Measurements from ENCODE around the gene UGT2A2. TPM values are rescaled to one million over a fixed set of nuclear protein-coding genes. Genes with fewer than 3 reads are reported as not detected.

Gene UGT2A2
- total and polyA plus RNA-seq, 4 donors: not detected

DNA sequence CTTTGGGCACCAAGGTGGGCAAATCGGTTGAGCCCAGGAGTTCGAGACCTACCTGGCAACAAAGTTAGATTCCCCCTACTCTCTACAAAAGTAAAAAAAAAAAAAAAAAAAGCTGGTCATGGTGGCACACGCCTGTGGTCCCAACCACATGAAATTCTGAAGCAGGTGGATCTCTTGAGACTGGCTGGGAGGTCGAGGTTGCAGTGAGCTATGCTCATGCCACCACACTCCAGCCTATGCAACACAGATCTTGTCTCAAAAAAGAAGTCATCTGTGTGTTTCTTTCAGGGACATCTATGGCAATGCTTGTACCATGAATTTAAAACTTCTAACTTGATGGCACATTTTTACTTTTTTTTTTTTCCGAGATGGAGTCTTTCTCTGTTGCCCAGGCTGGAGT lies 55.3 kb downstream of the UGT2A2 start:
- no peak overlapping the region for H3K4me3 ChIP-seq (ENCODE audit: low read depth, low read length)
- H3K9me3 ChIP-seq (ENCODE audit: control insufficient read depth, insufficient read depth, low read length): no peaks in the 10 kb centered on the region
- no peak for DNase-seq (ENCODE audit: low read depth in 4 of 6, low spot score in 6 of 6)
- no peaks in the 10 kb centered on the region for H3K36me3 ChIP-seq (ENCODE audit: control insufficient read depth, insufficient read depth, low read length)
- no peaks in the 10 kb centered on the region for H3K27me3 ChIP-seq (ENCODE audit: control insufficient read depth, insufficient read depth, low read length)
- H3K27ac ChIP-seq (ENCODE audit: low read depth, low read length): no peak overlapping the region
- H3K4me1 ChIP-seq (ENCODE audit: control insufficient read depth, insufficient read depth, low read length): no peaks in the 10 kb centered on the region
- 90% methylated on average over 3 of the region's 5 CpGs for WGBS (ENCODE audit: insufficient coverage)

DNA sequence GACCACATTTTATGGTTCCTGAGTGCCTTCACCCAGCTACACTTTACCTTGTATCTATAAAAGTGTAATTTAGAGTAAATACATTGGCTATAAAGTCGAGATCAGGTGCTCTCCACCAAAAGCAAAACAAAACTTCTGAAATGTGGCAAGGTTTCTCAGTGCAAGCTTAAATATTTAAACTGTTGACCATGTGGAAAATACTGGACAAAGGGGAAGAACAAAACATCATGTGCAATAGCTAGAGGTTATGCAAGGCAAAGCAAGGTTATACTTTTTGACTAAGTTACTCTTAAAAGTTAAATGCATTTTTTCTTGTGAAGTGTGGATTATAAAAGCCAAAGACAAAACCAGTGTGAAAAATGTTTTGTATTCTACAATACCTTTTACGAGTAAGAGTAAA lies 55.9 kb downstream of the UGT2A2 start:
- no CpG with 5 or more reads among the region's 2 CpGs for WGBS (ENCODE audit: insufficient coverage)
- DNase-seq (ENCODE audit: low read depth in 4 of 6, low spot score in 6 of 6): no peak
- Histone ChIP-seq H3K4me3 (ENCODE audit: low read depth, low read length) (no peak overlapping the region), H3K36me3 (ENCODE audit: control insufficient read depth, insufficient read depth, low read length) (no peaks in the 10 kb centered on the region), H3K9me3 (ENCODE audit: control insufficient read depth, insufficient read depth, low read length) (no peaks in the 10 kb centered on the region), H3K27me3 (ENCODE audit: control insufficient read depth, insufficient read depth, low read length) (no peaks in the 10 kb centered on the region), H3K4me1 (ENCODE audit: control insufficient read depth, insufficient read depth, low read length) (no peaks in the 10 kb centered on the region), H3K27ac (ENCODE audit: low read depth, low read length) (no peak overlapping the region)

DNA sequence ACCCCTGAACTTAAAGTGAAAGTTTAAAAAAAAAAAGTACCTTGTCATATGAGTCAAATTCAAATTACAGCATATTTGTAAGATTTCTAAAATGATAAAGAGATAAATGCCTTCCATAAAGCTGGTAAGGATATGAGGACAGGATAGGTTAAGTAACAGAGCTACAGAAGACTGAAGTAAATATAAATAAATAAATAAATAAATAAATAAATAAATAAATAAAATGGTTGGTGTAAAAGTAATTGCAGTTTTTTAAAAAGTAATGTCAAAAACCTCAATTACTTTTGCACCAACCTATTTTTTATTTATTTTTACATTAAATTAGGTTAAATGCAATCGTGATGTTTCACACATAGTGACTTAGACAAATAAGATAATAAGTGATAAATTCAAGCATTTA lies 62.2 kb downstream of the UGT2A2 start:
- no peak for DNase-seq (ENCODE audit: low read depth in 4 of 6, low spot score in 6 of 6)
- H3K4me1 ChIP-seq (ENCODE audit: control insufficient read depth, insufficient read depth, low read length): no peaks in the 10 kb centered on the region
- no peaks in the 10 kb centered on the region for H3K27me3 ChIP-seq (ENCODE audit: control insufficient read depth, insufficient read depth, low read length)
- no peak overlapping the region for H3K27ac ChIP-seq (ENCODE audit: low read depth, low read length)
- no peaks in the 10 kb centered on the region for H3K36me3 ChIP-seq (ENCODE audit: control insufficient read depth, insufficient read depth, low read length)
- H3K9me3 ChIP-seq (ENCODE audit: control insufficient read depth, insufficient read depth, low read length): no peaks in the 10 kb centered on the region
- no CpG with 5 or more reads among the region's 1 CpG for WGBS (ENCODE audit: insufficient coverage)
- H3K4me3 ChIP-seq (ENCODE audit: low read depth, low read length): no peak overlapping the region

DNA sequence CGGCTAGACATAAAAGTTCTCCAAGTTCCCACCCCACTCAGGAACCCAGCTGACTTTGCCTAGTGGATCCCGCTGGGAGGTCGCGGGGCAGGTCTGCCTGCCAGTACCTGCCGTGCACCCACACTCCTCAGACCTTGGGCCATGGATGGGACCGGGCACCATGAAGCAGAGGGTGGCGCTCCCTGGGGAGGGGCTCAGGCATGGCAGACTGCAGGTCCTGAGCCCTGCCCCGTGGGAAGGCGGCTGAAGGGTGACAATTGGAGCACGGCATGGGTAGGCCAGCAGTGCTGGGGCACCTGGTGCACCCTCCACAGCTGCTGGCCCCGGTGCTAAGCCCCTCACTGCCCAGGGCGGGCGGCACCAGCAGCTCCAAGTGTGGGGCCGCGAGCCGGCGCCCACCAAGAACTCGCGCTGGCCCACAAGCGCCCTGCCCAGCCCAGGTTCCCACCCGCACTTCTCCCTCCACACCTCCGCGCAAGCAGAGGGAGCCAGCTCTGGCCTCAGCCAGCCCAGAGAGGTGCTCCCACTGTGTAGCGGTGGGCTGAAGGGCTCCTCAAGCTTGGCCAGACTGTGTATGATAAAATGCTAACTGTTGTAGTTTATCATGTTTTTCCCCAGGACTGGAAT lies 63.1 kb downstream of the UGT2A2 start:
- H3K36me3 ChIP-seq (ENCODE audit: control insufficient read depth, insufficient read depth, low read length): no peaks in the 10 kb centered on the region
- no peak overlapping the region for H3K27ac ChIP-seq (ENCODE audit: low read depth, low read length)
- H3K4me1 ChIP-seq (ENCODE audit: control insufficient read depth, insufficient read depth, low read length): no peaks in the 10 kb centered on the region
- DNase-seq (ENCODE audit: low read depth in 4 of 6, low spot score in 6 of 6): no peak
- H3K9me3 ChIP-seq (ENCODE audit: control insufficient read depth, insufficient read depth, low read length): no peaks in the 10 kb centered on the region
- H3K4me3 ChIP-seq (ENCODE audit: low read depth, low read length): no peak overlapping the region
- H3K27me3 ChIP-seq (ENCODE audit: control insufficient read depth, insufficient read depth, low read length): no peaks in the 10 kb centered on the region
- 94% methylated on average over 20 of the region's 24 CpGs for WGBS (ENCODE audit: insufficient coverage)

DNA sequence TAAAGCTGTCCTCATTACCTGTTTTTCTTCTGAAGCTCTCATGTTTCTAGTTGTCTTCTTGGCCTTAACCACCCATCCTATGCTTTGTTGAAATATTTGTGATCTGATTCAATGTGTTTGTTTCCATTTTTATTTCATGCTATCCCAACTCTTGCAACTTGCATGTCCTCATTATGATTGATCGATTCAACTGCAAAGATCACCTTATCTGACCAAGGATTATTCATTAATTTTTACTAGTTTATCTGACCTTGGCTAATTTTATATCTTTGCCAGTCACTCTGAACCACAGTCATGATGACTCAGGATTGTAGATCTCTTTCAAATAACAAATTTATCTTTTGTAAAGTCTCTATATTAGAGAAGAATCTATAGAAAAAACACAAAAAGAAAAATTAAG lies 70.7 kb downstream of the UGT2A2 start:
- no peak for DNase-seq (ENCODE audit: low read depth in 4 of 6, low spot score in 6 of 6)
- Histone ChIP-seq H3K4me1 (ENCODE audit: control insufficient read depth, insufficient read depth, low read length) (no peaks in the 10 kb centered on the region), H3K27me3 (ENCODE audit: control insufficient read depth, insufficient read depth, low read length) (no peaks in the 10 kb centered on the region), H3K9me3 (ENCODE audit: control insufficient read depth, insufficient read depth, low read length) (no peaks in the 10 kb centered on the region), H3K4me3 (ENCODE audit: low read depth, low read length) (no peak overlapping the region), H3K36me3 (ENCODE audit: control insufficient read depth, insufficient read depth, low read length) (no peaks in the 10 kb centered on the region), H3K27ac (ENCODE audit: low read depth, low read length) (no peak overlapping the region)
- WGBS (ENCODE audit: insufficient coverage): no CpG with 5 or more reads among the region's 1 CpG

DNA sequence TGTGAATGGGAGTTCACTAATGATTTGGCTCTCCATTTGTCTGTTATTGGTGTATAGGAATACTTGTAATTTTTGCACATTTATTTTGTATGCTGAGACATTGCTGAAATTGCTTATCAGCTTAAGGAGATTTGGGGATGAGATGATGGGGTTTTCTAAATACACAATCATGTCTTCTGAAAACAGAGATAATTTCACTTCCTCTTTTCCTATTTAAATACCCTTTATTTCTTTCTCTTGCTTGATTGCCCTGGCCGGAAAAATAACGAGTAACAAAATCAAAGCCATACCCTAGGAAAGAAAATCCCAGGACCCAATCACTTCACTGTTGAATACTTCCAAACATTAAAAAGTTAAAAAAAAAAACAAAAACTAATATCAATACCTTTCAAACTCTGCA lies 76.0 kb downstream of the UGT2A2 start:
- H3K36me3 ChIP-seq (ENCODE audit: control insufficient read depth, insufficient read depth, low read length): no peaks in the 10 kb centered on the region
- no peaks in the 10 kb centered on the region for H3K4me1 ChIP-seq (ENCODE audit: control insufficient read depth, insufficient read depth, low read length)
- no peak overlapping the region for H3K27ac ChIP-seq (ENCODE audit: low read depth, low read length)
- no peak overlapping the region for H3K4me3 ChIP-seq (ENCODE audit: low read depth, low read length)
- 50% methylated on average over 2 of the region's 2 CpGs for WGBS (ENCODE audit: insufficient coverage)
- no peaks in the 10 kb centered on the region for H3K9me3 ChIP-seq (ENCODE audit: control insufficient read depth, insufficient read depth, low read length)
- no peak for DNase-seq (ENCODE audit: low read depth in 4 of 6, low spot score in 6 of 6)
- H3K27me3 ChIP-seq (ENCODE audit: control insufficient read depth, insufficient read depth, low read length): no peaks in the 10 kb centered on the region

DNA sequence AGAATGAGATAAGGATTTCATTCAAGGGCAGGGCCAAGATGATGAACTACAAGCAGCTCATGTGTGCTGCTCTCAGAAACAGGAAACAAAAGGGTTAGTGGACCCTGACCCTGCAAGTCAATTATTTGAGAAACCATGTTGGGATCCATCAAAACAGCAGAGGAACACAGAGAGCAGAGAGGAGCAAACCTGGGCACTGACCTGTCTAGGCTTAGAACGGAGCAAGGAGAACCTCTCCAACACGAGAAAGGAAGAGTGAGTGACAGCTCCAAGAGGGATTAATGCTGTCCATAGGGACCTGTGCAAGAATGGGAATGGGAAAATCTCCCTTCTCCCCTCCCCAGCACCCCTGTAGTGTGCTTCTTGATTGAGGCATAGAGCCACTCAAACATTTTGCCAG lies 89.8 kb downstream of the UGT2A2 start:
- WGBS (ENCODE audit: insufficient coverage): no CpG with 5 or more reads among the region's 2 CpGs
- no peak overlapping the region for H3K27ac ChIP-seq (ENCODE audit: low read depth, low read length)
- no peaks in the 10 kb centered on the region for H3K27me3 ChIP-seq (ENCODE audit: control insufficient read depth, insufficient read depth, low read length)
- H3K4me3 ChIP-seq (ENCODE audit: low read depth, low read length): no peak overlapping the region
- DNase-seq (ENCODE audit: low read depth in 4 of 6, low spot score in 6 of 6): no peak
- no peaks in the 10 kb centered on the region for H3K9me3 ChIP-seq (ENCODE audit: control insufficient read depth, insufficient read depth, low read length)
- no peaks in the 10 kb centered on the region for H3K4me1 ChIP-seq (ENCODE audit: control insufficient read depth, insufficient read depth, low read length)
- H3K36me3 ChIP-seq (ENCODE audit: control insufficient read depth, insufficient read depth, low read length): no peaks in the 10 kb centered on the region

DNA sequence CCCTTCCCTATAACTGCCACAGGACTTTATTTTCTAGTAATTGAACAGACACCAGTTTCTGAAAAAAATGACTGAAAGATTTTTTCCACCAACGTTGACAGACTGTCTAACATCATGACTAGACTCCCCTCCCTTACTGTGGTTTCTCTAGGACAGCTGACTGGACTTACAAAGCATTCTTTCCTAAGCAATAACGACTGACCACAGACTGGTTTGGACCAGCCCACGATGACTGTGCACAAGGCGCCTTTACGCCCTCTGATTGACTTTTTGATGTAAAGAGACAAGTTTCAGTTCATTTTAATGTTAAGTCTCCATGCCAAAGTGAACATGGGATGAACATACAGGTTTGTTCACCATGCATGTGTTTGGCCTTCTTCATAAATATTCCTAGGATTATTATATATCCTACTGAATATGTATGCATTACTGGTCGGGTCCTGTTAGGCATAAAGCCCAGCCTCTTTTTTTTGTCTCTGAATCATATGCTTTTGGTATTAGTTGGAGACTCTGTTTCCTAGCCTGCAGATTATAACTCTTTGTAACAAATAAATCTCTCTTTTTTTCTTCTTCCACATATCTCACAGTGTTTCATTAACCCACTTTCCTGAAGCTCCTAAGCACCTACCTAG lies 93.2 kb downstream of the UGT2A2 start:
- peak in 1 of 6 donors; percentile 12 for DNase-seq (ENCODE audit: low read depth in 4 of 6, low spot score in 6 of 6)
- no peaks in the 10 kb centered on the region for H3K9me3 ChIP-seq (ENCODE audit: control insufficient read depth, insufficient read depth, low read length)

More for the DNA sequence above, 93.2 kb downstream of the UGT2A2 start:
- no peaks in the 10 kb centered on the region for H3K27me3 ChIP-seq (ENCODE audit: control insufficient read depth, insufficient read depth, low read length)
- H3K4me1 ChIP-seq (ENCODE audit: control insufficient read depth, insufficient read depth, low read length): no peaks in the 10 kb centered on the region
- H3K27ac ChIP-seq (ENCODE audit: low read depth, low read length): no peak overlapping the region
- H3K36me3 ChIP-seq (ENCODE audit: control insufficient read depth, insufficient read depth, low read length): no peaks in the 10 kb centered on the region
- no peak overlapping the region for H3K4me3 ChIP-seq (ENCODE audit: low read depth, low read length)
- WGBS (ENCODE audit: insufficient coverage): 60% methylated on average over 5 of the region's 6 CpGs
